NCI-H2196 treated with DMSO at 0.1 percent for 48 hours (cell line): ENCODE data around the gene ESCO1.
A peak's percentile ranks its signal among the peaks of the same experiment; 100 is the strongest.
"Not testable (repeated sequence)": the region's sequence is repeated elsewhere in the genome, so short reads cannot be mapped to it uniquely, and the experiment has no call there.

ENCODE experiments used
- DNase-seq: peaks from one replicate; lab custom pipeline; 2025; ENCODE audit not compliant: unreplicated experiment; lab: John Stamatoyannopoulos, UW

The ESCO1 gene, protein sequence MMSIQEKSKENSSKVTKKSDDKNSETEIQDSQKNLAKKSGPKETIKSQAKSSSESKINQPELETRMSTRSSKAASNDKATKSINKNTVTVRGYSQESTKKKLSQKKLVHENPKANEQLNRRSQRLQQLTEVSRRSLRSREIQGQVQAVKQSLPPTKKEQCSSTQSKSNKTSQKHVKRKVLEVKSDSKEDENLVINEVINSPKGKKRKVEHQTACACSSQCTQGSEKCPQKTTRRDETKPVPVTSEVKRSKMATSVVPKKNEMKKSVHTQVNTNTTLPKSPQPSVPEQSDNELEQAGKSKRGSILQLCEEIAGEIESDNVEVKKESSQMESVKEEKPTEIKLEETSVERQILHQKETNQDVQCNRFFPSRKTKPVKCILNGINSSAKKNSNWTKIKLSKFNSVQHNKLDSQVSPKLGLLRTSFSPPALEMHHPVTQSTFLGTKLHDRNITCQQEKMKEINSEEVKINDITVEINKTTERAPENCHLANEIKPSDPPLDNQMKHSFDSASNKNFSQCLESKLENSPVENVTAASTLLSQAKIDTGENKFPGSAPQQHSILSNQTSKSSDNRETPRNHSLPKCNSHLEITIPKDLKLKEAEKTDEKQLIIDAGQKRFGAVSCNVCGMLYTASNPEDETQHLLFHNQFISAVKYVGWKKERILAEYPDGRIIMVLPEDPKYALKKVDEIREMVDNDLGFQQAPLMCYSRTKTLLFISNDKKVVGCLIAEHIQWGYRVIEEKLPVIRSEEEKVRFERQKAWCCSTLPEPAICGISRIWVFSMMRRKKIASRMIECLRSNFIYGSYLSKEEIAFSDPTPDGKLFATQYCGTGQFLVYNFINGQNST

DNA sequence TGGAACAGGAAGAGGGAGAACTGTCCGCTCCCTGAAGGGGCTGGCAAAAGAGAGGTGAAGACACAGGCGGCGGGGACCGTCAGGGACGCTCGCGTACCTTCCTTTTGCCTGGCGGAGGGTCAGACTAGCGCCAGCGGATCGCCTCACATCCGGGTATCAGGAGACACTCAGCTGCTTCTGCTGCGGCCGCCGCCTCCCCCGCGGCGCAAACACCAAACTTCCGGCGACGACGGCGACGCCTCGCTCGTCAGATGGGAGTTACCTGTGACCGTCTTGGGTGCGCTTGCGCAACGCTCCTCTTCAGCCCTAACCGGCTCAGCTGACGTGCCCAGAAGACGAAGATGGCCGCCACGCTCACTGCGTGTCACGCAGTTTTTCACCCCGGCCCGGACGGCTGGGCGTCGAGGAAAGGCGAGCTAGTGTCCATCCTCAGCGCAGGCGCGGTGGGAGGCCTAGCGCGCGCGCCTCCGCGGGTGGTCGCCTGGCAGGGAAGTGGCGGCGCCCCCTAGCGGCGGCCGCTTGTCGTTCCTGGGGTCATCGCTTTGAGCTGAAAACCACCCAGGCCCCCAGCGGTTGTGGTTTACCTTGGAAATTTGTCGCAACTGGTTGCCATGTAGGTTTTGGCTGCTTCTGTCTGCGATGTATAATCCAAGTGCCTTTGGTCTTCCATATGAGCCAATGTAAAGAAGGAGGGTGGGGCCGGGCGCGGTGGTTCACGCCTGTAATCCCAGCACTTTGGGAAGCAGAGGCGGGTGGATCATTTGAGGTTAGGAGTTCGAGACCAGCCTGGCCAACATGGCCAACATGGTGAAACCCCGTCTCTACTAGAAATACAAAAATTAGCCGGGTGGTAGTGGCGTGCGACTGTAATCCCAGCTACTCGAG, at the start of gene ESCO1:
Gene ESCO1 (minus strand): TSS at position 179 of the 885 bp plus-strand sequence. CDS start 25,861 bp downstream, outside the sequence.
- DNase-seq = peak; percentile 96

GRCh38 chr18:21640375-21640774, 39.9 kb upstream of the ESCO1 start:
- not testable (repeated sequence) for DNase-seq

- no peak for DNase-seq
These were observed 38.3 kb upstream of the ESCO1 start for GRCh38 chr18:21638822-21639221.

DNA sequence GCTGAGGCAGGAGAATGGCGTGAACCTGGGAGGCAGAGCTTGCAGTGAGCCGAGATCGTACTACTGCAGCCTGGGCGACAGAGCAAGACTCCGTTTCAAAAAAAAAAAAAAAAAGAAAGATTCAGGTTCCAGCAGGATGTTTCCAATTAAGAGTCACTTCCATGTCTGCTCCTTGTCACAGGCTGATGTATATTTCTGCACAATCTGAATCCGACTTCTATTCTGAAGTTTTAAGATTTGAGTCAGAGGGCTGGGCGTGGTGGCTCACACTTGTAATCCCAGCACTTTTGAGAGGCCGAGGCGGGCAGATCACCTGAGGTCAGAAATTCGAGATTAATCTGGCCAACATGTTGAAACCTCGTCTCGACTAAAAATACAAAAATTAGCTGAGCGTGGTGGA, 36.3 kb upstream of the ESCO1 start:
- no peak for DNase-seq

DNA sequence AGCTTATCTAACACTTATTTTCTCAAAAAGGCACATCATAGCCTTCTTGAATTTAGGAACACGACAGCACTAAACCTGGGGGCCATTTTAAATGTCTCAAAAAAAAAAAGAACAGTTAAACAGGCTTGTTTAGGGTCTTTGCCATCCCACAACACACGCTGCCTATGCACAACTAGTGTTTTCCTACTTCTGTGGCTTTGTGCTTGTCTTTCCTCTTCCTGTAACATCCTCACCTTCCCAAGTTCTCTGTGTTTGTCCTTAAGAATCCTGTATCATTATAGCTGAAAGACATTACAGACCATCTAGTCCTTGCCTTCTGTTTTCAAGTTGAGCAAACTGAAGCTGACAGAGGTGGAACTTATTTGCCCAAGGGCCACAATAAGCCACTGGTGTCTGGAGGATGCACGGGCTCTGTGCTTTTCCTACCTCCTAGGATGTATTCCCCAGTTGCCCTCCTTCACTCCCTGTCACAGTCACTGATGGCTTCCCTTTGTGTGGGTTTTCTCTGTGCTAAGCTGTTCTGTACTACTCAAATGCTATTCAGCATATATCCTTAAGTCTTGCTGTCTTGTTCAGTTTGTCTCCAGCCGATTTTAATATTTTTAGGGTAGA, 34.2 kb upstream of the ESCO1 start:
- DNase-seq = no peak

DNA sequence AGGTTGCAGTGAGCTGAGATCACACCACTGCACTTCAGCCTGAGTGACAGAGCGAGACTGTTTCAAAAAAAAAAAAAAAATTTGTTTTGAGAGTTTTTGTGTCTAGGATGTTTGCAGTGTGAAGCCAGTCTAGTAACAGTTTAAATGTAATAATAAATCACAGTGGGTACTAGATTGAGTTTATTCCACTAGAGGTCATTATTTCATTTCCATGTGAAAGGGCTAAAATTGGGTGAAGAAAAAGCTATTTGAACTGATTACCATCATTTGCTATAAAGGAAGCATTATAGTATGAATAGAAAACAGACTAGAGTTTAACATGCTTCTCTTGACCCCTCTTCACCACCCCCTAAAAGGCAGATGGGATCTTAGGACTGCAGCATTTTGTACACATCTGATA, 31.9 kb upstream of the ESCO1 start:
- DNase-seq = no peak

DNA sequence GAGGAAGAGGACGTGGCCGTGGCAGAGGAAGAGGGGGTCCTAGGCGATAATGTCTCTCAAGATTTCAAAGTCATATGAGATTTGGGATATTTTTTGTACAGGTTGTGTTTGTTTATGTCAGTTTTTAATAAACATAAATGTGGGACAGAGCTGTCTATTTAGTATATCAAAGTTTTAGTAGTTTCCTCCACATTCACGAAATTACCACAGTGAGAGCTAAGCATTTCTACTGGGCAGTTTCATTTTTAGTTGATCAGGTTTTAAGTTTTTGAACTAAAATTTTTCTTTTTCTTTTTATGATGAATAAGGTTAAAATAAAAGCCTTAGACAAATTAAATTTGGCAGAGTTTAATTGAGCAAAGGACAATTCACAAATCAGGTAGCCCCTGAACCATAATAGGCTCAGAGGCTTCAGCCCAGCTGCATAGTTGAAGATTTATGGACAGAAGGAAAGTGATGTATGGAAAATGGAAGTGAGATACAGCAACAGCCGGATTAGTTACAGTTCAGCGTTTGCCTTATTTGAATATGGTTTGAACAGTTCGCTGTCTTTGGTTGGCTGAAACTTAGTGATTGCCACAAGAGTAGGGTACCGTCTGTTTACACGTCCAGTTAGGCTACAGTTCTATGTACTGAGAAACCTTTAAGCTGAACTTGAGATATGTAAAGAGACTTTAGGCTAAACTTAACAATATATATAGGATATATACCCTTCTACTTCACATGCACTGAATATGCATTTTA, 28.8 kb upstream of the ESCO1 start:
- no peak for DNase-seq

DNA sequence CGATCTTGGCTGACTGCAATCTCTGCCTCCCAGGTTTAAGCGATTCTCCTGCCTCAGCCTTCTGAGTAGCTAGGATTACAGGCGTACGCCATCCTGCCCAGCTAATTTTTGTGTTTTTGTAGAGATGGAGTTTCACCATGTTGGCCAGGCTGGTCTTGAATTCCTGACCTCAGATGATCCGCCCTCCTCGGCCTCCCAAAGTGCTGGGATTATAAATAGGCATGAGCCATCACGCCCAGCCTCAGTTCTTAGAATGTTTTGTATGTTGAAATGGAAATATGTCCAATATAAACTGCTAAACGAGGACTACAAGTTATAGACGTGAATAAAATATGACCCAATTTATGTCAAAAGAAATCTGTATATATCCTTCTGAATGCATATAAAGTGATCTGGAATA, 21.1 kb upstream of the ESCO1 start:
- not testable (repeated sequence) for DNase-seq

DNA sequence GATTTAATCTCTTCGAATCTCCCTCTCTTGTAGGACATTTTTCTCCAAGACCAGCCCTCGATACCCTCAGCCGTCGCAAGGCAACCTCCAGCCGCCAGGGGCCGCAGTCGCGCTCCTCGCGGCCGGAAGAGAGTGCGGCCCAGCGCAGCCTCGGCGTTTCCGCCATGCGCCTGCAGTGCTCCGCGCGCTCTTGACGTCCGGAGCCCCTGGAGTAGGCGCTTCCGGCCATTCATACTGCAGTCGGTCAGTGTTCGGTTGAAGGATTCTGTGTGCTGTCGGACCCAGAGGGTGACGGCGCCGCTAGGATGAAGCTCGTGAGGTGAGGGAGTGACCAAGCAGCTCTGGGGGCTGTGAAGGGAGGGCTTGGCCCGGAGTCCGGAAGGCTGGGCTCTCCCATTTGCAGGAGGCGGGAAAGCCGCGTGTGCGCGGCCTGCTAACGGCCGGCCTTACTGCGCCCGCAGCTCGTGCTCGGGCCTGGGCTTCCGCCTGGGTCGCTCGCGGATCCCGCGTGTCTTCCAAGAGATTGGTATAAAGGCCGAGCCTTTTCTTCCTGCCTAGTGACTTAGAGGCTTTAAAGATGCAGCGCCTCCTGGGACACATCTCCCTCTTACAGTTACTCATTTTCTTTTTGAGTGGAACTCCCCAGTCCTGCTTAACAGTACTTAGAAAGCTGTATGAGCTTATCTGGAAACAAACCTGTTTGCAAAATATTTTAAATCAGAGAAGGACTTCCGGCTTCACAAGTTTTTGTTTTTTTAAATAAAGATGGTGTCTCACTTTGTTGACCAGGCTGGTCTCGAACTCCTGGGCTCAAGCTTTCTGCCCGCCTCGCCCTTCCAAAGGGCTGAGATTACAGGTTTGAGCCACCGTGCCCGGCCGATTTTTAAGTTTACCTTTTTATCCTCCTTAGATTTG, 11.9 kb upstream of the ESCO1 start, which contains the start of gene SNRPD1:
Gene SNRPD1 (plus strand): TSS at position 190 of the 915 bp plus-strand sequence. CDS start 116 bp downstream, at position 306.
- peak; percentile 85 for DNase-seq

- DNase-seq = not testable (repeated sequence)
These were observed 11.1 kb upstream of the ESCO1 start for GRCh38 chr18:21611401-21612124.

DNA sequence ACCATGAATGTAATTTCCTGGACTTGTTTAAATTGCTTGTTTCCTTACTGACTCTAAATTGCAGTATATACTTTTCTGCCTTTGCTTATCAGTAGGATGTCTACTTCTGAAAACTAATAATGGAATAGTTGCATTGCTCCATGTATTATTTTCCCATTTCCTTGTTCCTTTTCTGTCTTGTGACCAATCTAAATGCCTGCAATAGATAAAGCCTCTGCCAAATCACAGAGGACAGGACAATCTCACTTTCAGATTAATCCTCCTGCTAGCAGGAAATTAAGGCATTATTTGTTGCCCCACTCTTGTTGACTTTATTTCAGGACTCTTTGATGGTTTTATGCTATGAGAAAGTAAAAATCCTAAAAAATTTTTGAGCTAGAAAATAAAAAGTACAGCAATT, 4.7 kb upstream of the ESCO1 start:
- no peak for DNase-seq

DNA sequence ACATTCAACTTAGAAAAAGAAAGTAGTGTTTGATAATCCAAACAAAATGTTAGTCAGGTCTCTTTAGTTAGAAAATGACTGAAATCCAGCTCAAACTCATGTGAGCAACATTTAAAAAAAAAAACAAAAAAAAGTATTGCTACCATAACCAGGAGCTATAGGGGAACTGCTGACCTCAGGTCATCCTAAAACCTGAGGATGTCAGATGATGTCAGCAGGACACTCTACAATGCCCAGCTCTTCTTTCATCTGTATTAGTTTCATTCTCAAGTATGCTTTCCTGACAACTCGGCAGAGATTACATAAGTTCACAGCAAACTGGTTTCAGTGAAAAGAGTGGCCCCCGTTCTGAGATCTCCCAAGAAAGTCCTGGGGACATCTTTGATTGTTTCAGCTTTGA, 4.2 kb upstream of the ESCO1 start:
- no peak for DNase-seq

GRCh38 chr18:21602299-21602587, 1.7 kb upstream of the ESCO1 start:
- DNase-seq = no peak

DNA sequence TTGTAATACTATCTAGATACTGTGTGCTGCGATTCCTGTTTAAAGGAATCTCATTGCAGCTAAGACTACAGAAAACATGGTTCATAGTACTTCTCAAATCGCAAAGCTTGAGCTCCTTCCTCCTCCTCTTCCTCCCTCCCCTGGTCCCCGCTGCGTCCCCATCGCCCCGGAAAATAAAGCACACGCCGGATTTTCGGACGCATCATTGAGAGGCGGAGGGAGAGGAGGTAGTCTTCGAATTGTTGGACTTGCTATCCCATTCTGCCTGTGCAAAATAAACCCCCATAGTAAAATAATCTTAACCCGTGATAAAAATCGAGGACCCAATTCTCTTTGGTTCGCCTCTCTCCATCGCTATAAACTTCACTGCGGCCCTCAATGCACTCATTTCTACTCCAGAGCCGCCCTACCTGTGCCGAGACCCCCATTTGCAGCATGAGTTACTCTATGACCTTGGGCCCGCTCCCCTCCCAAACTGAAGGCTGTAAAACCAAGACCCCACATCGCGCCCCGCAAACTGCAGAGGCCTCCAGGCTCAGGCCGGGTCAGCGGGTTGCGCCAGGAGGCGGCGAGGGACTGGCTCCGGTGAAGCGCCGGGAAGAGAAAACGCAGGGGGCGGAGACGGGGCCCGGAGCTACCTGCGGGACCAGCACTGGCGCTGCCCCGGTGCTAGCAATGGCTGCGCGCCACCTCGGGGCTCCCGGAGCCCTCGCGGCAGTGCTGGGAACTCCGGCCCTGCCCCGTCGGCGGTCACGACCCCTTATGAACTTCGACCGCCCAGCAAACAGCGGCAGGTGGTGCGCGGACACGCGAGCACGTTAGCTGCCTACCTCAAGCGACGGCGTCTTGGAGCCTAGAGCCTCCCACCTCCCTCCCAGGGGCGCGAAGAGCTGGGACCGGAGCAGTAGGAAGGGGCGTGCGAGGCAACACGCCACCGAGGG, 649 bp downstream of the ESCO1 start:
- DNase-seq = no peak

DNA sequence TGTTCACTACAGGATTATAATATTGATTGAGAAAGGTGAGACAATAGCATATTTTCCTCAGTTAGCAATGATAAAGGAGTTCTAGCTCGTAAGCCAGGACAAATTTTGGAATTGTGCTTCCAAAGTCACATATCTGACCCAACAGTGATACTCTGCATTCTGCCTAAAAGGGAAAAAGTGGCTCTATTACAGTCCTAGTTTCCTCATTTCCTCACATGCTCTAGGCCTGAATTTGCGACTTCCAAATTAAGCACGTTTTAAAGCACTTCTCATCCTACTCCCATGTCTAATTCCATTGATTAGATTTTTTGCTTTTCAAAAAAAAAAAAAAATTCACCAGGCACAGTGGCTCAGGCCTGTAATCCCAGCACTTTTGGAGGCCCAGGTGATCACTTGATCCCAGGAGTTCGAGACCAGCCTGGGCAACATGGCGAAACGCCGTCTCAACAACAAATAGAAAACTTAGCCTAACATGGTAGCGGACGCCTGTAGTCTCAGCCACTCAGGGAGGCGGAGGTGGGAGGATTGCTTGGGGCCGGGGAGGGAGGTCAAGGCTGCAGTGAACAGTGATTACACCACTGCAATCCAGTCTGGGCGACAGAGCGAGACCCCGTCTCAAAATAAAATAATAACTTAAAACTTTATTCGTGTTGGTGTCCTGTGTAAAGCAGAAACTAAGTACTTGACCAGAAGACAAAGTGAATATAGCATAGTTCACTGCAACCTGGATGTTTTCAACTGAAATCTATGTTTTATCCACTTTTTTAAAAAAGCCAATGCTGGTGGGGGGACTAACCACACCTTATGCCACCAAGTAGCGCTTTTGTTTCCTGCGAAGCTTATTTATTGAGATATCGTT, 1.5 kb downstream of the ESCO1 start:
- DNase-seq = no peak

- DNase-seq = no peak
These were observed 2.9 kb downstream of the ESCO1 start for GRCh38 chr18:21597620-21598019.
